HUES6 (cell line): ENCODE measurements around the gene IZUMO2.
"Not testable (repeated sequence)": the region's sequence is repeated elsewhere in the genome, so short reads cannot be mapped to it uniquely, and the experiment has no call there.

ENCODE experiments used
- H3K27ac ChIP-seq: 2 replicates; pipeline ENCODE4 v1.7.0; 2013; ENCODE audit warnings: low read depth, mild to moderate bottlenecking, low read length, inconsistent platforms
- H3K27me3 ChIP-seq: 2 replicates; pipeline ENCODE4 v1.6.1; 2013; ENCODE audit warnings: low read length; ENCODE audit not compliant: control insufficient read depth, insufficient read depth
- H3K36me3 ChIP-seq: 2 replicates; pipeline ENCODE4 v1.6.1; 2013; ENCODE audit warnings: low read length; ENCODE audit not compliant: control insufficient read depth, insufficient read depth
- H3K4me1 ChIP-seq: 2 replicates; pipeline ENCODE4 v1.6.1; 2013; ENCODE audit warnings: low read length; ENCODE audit not compliant: control insufficient read depth, insufficient read depth
- H3K4me3 ChIP-seq: 2 replicates; pipeline ENCODE4 v1.5.1; 2013; ENCODE audit warnings: low read depth, low read length
- H3K9ac ChIP-seq: one replicate; pipeline ENCODE4 v1.6.1; 2013; ENCODE audit warnings: mild to moderate bottlenecking, low read length
- H3K9me3 ChIP-seq: 2 replicates; pipeline ENCODE4 v1.6.1; 2013; ENCODE audit warnings: low read depth, low read length; ENCODE audit not compliant: control insufficient read depth, insufficient read depth

The IZUMO2 gene

DNA sequence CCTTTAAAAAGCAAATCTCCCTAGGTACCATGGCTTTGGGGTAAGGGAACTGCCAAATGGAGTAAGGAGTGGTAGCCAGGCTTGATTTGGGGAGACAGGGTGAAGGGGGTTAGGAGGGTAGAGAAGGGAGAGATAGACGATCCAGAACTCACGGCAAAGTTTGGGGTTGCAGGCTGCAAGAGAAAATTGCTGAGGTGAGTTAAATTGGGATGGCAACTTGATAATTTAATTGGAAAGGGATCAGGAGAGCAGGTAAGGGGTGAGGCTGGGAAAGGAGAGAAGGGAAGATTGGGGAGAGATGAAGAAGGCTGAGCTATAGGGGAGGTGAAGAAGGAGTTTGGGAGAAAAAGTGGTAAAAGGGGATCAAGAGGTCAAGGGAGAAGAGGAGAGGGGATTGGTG, 4.0 kb downstream of the IZUMO2 start:
- no peaks in the 10 kb centered on the region for H3K9me3 ChIP-seq
- no peak overlapping the region for H3K27ac ChIP-seq
- no peak overlapping the region for H3K9ac ChIP-seq
- no peaks in the 10 kb centered on the region for H3K36me3 ChIP-seq
- H3K4me3 ChIP-seq: no peak overlapping the region
- no peaks in the 10 kb centered on the region for H3K4me1 ChIP-seq
- H3K27me3 ChIP-seq: peaks cover 3% of the 10 kb centered on the region; the same call in 1 of the 2 replicates

DNA sequence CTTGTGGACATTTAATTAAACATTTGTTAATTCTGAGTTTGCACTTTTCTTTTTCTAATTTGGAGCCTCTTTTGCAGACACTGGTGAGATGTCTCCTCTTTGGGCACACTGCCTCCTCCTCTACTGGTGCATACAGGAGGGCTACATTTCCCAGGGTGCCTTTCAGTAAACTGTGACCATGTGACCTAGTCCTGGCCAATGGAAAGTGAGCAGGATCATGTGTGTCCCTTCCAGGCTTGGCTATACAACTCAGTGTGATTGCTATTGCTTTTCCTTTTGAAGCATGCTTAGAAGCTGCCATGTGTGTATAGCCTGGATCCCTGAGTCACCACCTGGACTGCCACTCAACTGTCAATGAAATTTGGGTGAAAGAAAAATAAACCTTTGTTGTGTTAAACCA, 4.5 kb downstream of the IZUMO2 start:
- no peak overlapping the region for H3K27ac ChIP-seq
- H3K9ac ChIP-seq: no peak overlapping the region
- peaks cover 3% of the 10 kb centered on the region; the same call in 1 of the 2 replicates for H3K27me3 ChIP-seq
- H3K9me3 ChIP-seq: no peaks in the 10 kb centered on the region
- no peaks in the 10 kb centered on the region for H3K4me1 ChIP-seq
- H3K36me3 ChIP-seq: no peaks in the 10 kb centered on the region
- H3K4me3 ChIP-seq: no peak overlapping the region

DNA sequence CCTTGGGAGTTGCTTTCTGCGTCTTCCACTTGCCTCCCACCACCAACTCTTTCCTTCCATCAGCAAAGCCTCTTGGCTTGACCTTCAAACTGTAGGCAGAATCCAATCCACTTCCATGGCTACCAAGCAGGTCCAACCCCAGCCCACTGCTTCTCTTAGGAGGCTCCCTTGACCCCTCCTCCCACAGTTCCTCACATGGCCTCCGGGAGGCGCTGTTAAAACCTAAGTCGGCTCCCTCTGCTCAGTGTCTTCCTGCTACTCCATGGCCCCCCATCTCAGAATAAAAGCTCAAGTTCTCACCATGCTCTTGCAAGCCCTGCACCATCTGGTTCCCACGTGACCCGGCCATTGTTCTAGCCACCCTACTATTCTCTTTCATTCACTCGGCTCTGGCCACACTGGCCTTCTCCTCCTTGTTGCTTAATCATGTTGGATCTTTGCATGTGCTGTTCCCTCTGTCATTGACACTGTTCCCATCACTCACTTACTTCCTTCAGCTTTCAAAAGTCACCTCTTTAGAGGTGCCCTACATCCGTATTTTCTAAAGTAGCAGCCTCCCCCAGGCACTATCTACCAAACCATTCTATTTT, 7.5 kb downstream of the IZUMO2 start:
- no peaks in the 10 kb centered on the region for H3K9me3 ChIP-seq
- H3K4me1 ChIP-seq: no peaks in the 10 kb centered on the region

DNA sequence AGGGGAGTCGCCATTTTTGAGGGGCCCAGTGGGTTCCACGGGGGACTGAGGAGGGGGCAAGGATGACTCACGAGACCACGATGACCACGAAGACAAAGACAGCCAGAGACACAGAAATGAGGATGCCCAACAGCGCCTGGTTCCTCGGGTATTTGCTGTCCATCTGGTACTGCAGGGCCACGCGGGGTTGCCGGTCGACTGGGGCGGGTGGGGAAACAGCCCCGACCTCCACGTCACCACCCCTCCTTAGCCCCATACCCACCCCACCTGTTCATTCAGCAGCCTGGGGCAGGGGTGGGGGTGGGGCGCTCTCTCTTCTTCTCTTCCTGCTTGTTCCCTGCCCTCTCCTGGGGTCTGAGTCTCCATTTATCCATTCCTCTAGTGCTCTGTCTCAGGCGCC, 8.6 kb downstream of the IZUMO2 start:
- Histone ChIP-seq H3K9ac (no peak overlapping the region), H3K27me3 (peaks cover 17% of the 10 kb centered on the region), H3K27ac (no peak overlapping the region), H3K9me3 (no peaks in the 10 kb centered on the region), H3K36me3 (no peaks in the 10 kb centered on the region), H3K4me1 (no peaks in the 10 kb centered on the region), H3K4me3 (no peak overlapping the region)

More for the DNA sequence above, 7.5 kb downstream of the IZUMO2 start:
- Histone ChIP-seq H3K36me3 (no peaks in the 10 kb centered on the region), H3K4me3 (no peak overlapping the region), H3K27me3 (peaks cover 11% of the 10 kb centered on the region; the same call in 1 of the 2 replicates), H3K9ac (no peak overlapping the region), H3K27ac (no peak overlapping the region)

DNA sequence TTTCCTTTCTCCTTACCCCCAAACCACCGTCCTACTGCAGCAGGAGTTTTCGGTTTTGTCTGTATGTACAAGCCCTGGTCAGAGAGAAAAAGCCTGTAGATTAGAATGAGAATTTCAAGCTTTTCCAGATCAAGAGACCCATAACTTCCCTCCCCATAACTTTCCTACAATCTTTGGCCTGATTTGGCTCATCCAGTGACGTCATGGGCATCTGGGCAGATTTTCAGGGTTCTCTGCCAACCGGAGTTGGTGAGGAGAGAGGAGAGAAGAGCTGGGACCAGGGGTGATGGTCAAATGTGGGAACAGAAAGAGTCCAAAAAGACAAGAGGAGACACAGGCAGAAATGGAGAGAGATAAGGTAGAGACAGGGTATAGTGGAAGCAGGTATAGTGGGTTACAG, 10.5 kb downstream of the IZUMO2 start:
- no peak overlapping the region for H3K9ac ChIP-seq
- no peaks in the 10 kb centered on the region for H3K4me1 ChIP-seq
- H3K4me3 ChIP-seq: no peak overlapping the region
- no peaks in the 10 kb centered on the region for H3K9me3 ChIP-seq
- H3K27ac ChIP-seq: no peak overlapping the region
- H3K27me3 ChIP-seq: peaks cover 19% of the 10 kb centered on the region
- no peaks in the 10 kb centered on the region for H3K36me3 ChIP-seq

DNA sequence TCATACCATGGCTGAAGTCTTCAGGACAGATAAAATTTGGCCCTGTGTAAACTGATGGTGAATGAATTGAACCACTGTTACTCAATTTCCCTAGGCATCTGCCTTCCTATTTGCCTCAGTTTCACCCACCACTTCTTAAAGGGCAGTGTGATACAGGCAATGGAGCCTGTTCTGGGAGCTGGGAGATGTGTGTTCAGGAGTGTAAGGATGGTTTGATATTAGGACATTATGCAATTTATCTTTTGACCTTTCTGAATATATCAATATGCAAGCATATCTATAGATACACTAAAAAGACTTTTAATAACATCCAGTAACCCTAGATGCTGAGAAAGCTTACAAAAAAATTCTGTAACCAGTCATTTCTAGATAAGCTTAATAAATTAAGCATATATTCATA, 14.6 kb downstream of the IZUMO2 start:
- H3K27ac ChIP-seq: no peak overlapping the region
- peaks cover 19% of the 10 kb centered on the region for H3K27me3 ChIP-seq
- peak overlapping the region; percentile 81 for H3K4me3 ChIP-seq
- H3K9me3 ChIP-seq: no peaks in the 10 kb centered on the region
- no peaks in the 10 kb centered on the region for H3K4me1 ChIP-seq
- H3K9ac ChIP-seq: no peak overlapping the region
- H3K36me3 ChIP-seq: no peaks in the 10 kb centered on the region

DNA sequence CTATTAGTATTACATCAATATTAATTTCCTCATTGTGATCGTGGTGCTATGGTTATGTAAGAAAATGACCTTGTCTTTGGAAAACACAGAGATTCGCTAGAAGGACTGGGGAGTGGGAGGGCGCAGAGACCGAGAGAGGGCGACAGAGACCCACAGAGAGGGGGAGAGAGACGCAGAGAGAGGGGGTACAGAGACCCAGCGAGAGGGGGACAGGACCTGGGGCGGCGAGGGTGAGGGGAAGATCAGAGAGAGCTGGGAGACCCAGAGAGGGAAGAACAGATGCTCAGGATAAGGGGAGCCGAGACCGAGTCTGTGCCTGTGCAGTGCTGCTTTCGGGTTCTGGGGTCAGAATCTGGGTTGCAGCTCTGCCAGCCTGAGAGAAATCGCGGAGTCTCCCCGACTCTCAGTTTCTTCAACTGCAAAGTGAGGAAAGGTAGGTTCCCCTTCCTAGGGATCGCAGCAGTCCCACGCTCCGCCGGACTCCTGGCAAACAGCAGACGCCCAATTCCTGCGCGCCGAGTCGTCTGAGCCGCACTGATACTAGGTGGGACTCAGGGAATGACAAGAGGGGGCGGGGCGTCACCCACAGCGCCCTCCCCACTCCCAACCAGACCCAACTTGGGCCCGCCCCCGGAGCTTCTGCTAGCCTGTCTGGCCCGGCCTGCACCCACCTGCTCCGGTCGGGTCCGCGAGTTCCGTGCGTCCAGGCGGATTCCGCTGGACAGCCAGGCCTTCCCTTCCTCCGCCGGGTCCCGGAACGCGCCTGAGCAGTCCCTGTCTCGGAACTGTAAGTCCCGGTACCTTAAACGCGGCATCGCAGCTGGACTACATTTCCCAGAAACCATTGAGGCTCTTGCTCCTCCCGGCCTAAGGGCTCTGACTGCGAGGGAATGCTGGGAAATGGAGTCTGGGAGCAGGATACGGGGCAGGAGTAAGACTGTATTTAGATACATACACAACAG, 15.3 kb downstream of the IZUMO2 start:
- Histone ChIP-seq H3K4me1 (no peaks in the 10 kb centered on the region), H3K9me3 (no peaks in the 10 kb centered on the region), H3K4me3 (peak overlapping the region; percentile 81), H3K27ac (no peak overlapping the region), H3K27me3 (peaks cover 13% of the 10 kb centered on the region), H3K36me3 (no peaks in the 10 kb centered on the region), H3K9ac (peak overlapping the region; percentile 25)

DNA sequence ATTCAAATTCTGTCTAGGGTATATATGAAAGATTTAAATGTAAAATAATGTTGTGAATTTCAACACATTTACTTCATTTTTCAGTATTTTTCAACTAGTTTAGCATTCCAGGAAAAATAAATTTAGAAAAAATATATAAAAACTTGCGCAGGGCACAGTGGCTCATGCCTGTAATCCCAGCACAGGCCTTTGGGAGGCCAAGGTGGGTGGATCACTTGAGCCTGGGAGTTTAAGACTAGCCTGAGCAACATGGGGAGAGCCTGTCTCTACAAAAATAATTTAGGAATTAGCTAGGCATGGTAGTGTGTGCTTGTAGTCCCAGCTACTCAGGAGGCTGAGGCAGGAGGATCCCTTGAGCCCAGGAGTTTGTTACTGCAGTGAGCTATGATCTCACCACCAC, 21.2 kb downstream of the IZUMO2 start:
- not testable (repeated sequence) for H3K36me3 ChIP-seq, H3K9ac ChIP-seq, H3K27ac ChIP-seq, H3K4me3 ChIP-seq, H3K4me1 ChIP-seq, H3K9me3 ChIP-seq, H3K27me3 ChIP-seq

DNA sequence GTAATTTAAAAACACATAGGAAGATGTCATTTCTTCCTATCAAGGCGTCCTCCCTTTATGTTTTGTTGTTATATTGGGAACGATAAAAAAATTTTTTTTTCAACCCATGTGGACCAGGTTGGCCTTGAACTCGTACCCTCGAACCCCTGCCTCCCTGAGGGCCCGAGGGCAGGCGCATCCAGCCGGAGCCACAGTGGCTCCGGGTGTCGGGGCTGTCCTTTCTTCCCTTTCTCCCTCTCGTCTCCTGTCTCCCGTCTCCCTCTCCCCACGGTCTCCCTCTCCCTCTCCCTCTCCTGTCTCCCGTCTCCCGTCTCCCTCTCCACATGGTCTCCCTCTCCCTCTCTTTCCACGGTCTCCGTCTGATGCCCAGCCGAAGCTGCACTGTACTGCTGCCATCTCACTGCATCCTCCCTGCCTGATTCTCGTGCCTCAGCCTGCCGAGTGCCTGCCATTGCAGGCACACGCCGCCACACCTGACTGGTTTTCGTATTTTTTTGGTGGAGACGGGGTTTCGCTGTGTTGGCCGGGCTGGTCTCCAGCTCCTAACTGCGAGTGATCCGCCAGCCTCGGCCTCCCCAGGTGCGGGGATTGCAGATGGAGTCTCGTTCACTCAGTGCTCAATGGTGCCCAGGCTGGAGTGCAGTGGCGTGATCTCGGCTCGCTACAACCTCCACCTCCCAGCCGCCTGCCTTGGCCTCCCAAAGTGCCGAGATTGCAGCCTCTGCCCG, 22.8 kb downstream of the IZUMO2 start:
- H3K27ac ChIP-seq, H3K9me3 ChIP-seq, H3K27me3 ChIP-seq, H3K4me1 ChIP-seq, H3K36me3 ChIP-seq, H3K4me3 ChIP-seq, H3K9ac ChIP-seq: not testable (repeated sequence)

DNA sequence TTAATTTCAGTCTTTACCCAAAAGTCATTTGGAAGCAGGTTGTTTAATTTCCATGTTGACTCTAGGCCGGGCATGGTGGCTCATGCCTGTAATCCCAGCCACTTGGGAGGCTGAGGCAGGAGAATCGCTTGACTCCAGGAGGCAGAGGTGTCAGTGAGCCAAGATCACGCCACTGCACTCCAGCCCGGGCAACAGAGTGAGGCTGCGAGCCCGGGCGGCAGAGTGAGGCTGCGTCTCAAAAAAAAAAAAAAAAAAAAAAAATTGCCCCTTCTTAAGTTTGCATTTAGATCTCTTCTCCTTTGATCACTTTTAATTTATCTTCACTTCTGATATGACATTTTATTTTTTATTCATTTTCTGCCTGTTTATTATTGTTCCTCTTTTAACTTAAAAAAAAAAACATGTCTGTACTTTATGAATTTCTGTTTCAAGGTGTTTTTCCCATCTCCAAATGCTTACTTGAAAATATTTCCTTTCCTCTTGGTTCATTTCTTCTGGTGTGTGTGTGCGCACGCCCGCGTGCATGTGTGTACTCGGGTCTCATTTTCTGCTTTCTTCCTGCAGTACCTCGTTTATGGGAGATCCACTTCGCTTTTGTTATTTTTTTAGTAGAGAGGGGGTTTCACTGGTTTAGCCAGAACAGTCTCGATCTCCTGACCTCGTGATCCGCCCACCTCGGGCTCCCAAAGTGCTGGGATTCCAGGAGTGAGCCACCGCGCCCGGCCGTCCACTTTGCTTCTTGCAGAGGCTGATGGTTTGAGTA, 26.3 kb downstream of the IZUMO2 start:
- H3K36me3 ChIP-seq, H3K9me3 ChIP-seq, H3K27me3 ChIP-seq, H3K27ac ChIP-seq, H3K9ac ChIP-seq, H3K4me3 ChIP-seq, H3K4me1 ChIP-seq: not testable (repeated sequence)
